ENCODE results near the gene HYOU1. TPM values are rescaled to one million over a fixed set of nuclear protein-coding genes. Genes with fewer than 3 reads are reported as not detected.

Gene HYOU1
- total RNA-seq, 1 experiment from 2014 or later = 117 TPM

GRCh38 chr11:119092880-119093842 lies 36.2 kb upstream of the HYOU1 start:
- Histone ChIP-seq H3K4me2 (peak overlapping the region; percentile 99), H3K9me2 (ENCODE audit: insufficient read depth) (no peaks in the 10 kb centered on the region), H3K4me3 (peak overlapping the region; percentile 91), H2AFZ (no peak overlapping the region), H3K79me2 (ENCODE audit: low read depth) (peaks cover 39% of the 10 kb centered on the region), H3K36me3 (ENCODE audit: low read depth) (peaks cover 25% of the 10 kb centered on the region), H3K27me3 (ENCODE audit: insufficient read depth, low read depth) (no peaks in the 10 kb centered on the region), H3F3A (ENCODE audit: insufficient read depth, low read depth) (peaks cover 59% of the 10 kb centered on the region; the same call in 1 of the 2 replicates), H3K9me3 (ENCODE audit: insufficient read depth, low read depth) (no peaks in the 10 kb centered on the region), H4K20me1 (ENCODE audit: insufficient read depth) (peaks cover 18% of the 10 kb centered on the region), H3K4me1 (replicated peaks; ENCODE audit: insufficient read depth) (peaks cover 23% of the 10 kb centered on the region), H3K27ac (0 out of 2 replicates have a peak overlapping the region, but pooled peaks have one; percentile 48)
- no peak for DNase-seq
- intact Hi-C loops (cut with micrococcal nuclease; ENCODE audit: unreplicated experiment) = loop anchor here (10.0 kb wide), 1 partner anchor 382 kb away; no protein-coding TSS in a partner anchor
- no TSS peak for BruUV-seq (replicated peaks)
- ChIA-PET POLR2A (ENCODE audit: unreplicated experiment) (interaction anchor here (0.6 kb wide), 2 partner anchors 241 to 478 kb away, joined by 4 to 34 read pairs; no protein-coding TSS in a partner anchor), CTCF (no interaction called here)
- TF ChIP-seq EZH2 (IDR thresholded peaks at IDR 0.05; ENCODE audit: low read depth) = no peak
- TF ChIP-seq, protein P1, sequence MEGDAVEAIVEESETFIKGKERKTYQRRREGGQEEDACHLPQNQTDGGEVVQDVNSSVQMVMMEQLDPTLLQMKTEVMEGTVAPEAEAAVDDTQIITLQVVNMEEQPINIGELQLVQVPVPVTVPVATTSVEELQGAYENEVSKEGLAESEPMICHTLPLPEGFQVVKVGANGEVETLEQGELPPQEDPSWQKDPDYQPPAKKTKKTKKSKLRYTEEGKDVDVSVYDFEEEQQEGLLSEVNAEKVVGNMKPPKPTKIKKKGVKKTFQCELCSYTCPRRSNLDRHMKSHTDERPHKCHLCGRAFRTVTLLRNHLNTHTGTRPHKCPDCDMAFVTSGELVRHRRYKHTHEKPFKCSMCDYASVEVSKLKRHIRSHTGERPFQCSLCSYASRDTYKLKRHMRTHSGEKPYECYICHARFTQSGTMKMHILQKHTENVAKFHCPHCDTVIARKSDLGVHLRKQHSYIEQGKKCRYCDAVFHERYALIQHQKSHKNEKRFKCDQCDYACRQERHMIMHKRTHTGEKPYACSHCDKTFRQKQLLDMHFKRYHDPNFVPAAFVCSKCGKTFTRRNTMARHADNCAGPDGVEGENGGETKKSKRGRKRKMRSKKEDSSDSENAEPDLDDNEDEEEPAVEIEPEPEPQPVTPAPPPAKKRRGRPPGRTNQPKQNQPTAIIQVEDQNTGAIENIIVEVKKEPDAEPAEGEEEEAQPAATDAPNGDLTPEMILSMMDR (conservative IDR thresholded peaks at IDR 0.05) = no peak

DNA sequence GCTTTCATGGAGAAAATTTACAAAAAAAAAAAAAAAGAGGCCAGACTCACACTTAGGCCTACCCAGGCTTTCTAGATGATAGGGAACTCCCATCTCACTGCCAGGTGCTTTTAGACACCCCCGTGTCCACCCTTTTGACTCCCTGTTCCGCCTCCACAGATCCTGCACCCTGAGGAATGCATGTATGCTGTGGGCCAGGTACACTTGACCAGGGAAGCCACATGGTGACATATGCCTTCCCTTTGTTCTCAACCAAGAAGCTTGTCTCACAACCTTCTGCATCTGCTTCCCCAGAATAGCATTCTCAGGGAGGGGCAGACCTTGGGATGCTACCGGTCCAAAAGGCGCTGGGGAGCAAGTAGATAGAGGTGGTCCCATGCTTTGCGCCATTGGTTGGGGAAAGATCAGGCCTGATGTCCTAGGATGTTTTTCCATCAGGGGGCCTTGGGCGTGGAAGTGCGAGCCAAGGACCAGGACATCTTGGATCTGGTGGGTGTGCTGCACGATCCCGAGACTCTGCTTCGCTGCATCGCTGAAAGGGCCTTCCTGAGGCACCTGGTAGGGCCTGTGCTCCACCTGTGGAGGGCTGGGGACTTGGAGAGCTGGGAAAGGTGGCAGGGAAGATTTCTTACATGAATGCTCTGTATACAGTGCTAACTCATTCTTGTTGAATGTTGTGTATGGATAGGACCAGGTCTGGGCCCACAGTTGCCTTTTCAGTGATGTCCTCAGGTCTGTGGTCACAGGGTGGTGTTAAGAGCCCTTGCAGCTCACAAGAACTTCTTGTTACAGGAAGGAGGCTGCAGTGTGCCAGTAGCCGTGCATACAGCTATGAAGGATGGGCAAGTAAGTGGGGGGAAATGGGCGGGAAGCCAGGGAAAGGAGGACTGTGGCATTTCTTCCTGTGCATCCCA lies 35.2 kb upstream of the HYOU1 start:
- Histone ChIP-seq H4K20me1 (ENCODE audit: insufficient read depth) (peaks cover 18% of the 10 kb centered on the region), H3K4me2 (peak overlapping the region; percentile 99), H3K79me2 (ENCODE audit: low read depth) (peaks cover 42% of the 10 kb centered on the region), H3K9me3 (ENCODE audit: insufficient read depth, low read depth) (no peaks in the 10 kb centered on the region), H3K36me3 (ENCODE audit: low read depth) (peaks cover 21% of the 10 kb centered on the region), H3K27ac (no peak overlapping the region; the same call in 1 of the 2 replicates), H3K27me3 (ENCODE audit: insufficient read depth, low read depth) (no peaks in the 10 kb centered on the region), H3K4me3 (peak overlapping the region; percentile 91; the same call in 1 of the 2 replicates), H3F3A (ENCODE audit: insufficient read depth, low read depth) (peaks cover 53% of the 10 kb centered on the region; the same call in 1 of the 2 replicates), H3K4me1 (replicated peaks; ENCODE audit: insufficient read depth) (peaks cover 31% of the 10 kb centered on the region), H3K9me2 (ENCODE audit: insufficient read depth) (no peaks in the 10 kb centered on the region), H2AFZ (no peak overlapping the region)
- no TSS peak for BruUV-seq (replicated peaks)
- TF ChIP-seq EZH2 (IDR thresholded peaks at IDR 0.05; ENCODE audit: low read depth) = no peak
- TF ChIP-seq, protein P1 (conservative IDR thresholded peaks at IDR 0.05) = no peak
- no peak for DNase-seq
- ChIA-PET POLR2A (ENCODE audit: unreplicated experiment) (interaction anchor here (0.6 to 0.7 kb wide), 3 partner anchors 242 to 477 kb away, joined by 4 to 34 read pairs (median 27); no protein-coding TSS in a partner anchor), CTCF (no interaction called here)
- intact Hi-C loops (cut with micrococcal nuclease; ENCODE audit: unreplicated experiment) = loop anchor here (10.0 kb wide), 1 partner anchor 383 kb away; no protein-coding TSS in a partner anchor

DNA sequence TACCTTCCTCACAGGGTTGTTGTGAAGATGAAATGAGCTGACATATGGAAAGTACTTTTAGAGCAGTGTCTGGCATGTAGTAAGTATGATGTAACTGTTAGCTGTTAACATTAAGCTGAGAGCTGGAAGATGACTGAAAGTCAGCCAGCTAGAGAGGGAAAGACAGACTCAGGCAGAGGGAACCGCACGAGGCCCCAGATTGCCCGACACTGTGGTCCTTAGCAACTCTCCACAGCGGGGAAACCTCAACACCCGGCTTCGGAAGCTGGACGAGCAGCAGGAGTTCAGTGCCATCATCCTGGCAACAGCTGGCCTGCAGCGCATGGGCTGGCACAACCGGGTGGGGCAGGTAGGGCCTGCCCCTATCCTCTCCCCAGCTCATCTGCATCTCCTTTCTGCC lies 34.2 kb upstream of the HYOU1 start:
- Histone ChIP-seq H3K27me3 (ENCODE audit: insufficient read depth, low read depth) (no peaks in the 10 kb centered on the region), H4K20me1 (ENCODE audit: insufficient read depth) (peaks cover 18% of the 10 kb centered on the region), H3K9me3 (ENCODE audit: insufficient read depth, low read depth) (no peaks in the 10 kb centered on the region), H3K27ac (no peak overlapping the region; the same call in 1 of the 2 replicates), H3K4me1 (replicated peaks; ENCODE audit: insufficient read depth) (peaks cover 36% of the 10 kb centered on the region), H3K4me2 (no peak overlapping the region), H3K9me2 (ENCODE audit: insufficient read depth) (no peaks in the 10 kb centered on the region), H3K4me3 (no peak overlapping the region), H3K36me3 (ENCODE audit: low read depth) (peaks cover 16% of the 10 kb centered on the region), H2AFZ (no peak overlapping the region), H3K79me2 (ENCODE audit: low read depth) (peaks cover 51% of the 10 kb centered on the region), H3F3A (ENCODE audit: insufficient read depth, low read depth) (peaks cover 42% of the 10 kb centered on the region; the same call in 1 of the 2 replicates)
- intact Hi-C loops (cut with micrococcal nuclease; ENCODE audit: unreplicated experiment) = loop anchor here (10.0 kb wide), 1 partner anchor 384 kb away; no protein-coding TSS in a partner anchor
- TF ChIP-seq EZH2 (IDR thresholded peaks at IDR 0.05; ENCODE audit: low read depth) = no peak
- TF ChIP-seq, protein P1 (conservative IDR thresholded peaks at IDR 0.05) = no peak
- POLR2A ChIA-PET (ENCODE audit: unreplicated experiment) = interaction anchor here (0.6 kb wide), 1 partner anchor 11 kb away, joined by 4 read pairs; the partner anchor contains the start of gene DPAGT1
- CTCF ChIA-PET = no interaction called here
- BruUV-seq (replicated peaks) = no TSS peak
- no peak for DNase-seq
